Measurements from ENCODE around the gene BANP.
"Not testable (repeated sequence)": the region's sequence is repeated elsewhere in the genome, so short reads cannot be mapped to it uniquely, and the experiment has no call there.

The BANP gene

GRCh38 chr16:88087517-88087877 is 136.3 kb downstream of the BANP start:
- no peak for DNase-seq (ENCODE audit: low read depth in 2 of 2)

GRCh38 chr16:88088161-88088581 is 136.9 kb downstream of the BANP start:
- DNase-seq (ENCODE audit: low read depth in 2 of 2) = no peak

DNA sequence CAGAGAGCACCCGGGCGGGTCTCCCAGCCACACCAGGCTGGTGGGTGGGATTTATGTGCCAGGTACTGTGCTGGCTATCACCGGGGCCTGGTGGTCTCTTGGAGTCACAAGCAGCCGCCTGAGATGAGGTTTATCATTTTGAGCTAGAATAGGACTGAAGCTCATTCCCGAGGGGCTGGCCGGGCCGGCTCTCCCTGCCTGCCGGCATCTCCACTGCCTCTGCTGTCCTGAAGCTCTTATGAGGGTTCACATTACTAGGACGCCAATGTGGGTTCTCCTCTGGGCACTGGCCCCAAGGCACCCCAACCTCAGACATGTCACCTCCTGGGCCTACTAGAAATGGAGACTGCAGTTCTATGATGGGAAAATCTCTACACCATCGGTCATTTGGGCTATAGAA is 137.4 kb downstream of the BANP start:
- DNase-seq (ENCODE audit: low read depth in 2 of 2) = not testable (repeated sequence)

DNA sequence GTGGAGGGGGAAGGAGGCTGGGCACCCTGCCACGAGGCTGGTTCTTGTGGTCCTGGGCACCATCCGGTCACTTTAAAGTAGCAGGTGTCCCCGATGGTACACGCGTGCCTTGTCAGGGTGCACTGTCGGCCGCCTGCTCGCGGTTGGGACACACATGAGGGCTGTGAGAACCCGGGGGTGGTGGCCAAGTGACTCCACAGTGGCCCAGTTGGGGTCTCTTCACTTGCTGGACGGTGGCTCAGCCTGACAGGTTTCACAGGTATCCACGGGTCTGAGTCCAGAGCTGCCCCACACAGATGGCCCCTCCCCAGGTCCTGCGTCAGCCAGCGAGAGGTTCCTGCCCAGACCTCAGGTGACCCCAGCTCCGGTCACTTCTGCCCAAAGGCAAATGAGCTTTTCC is 137.8 kb downstream of the BANP start:
- not testable (repeated sequence) for DNase-seq (ENCODE audit: low read depth in 2 of 2)

- not testable (repeated sequence) for DNase-seq (ENCODE audit: low read depth in 2 of 2)
Measured at GRCh38 chr16:88089632-88090376, 138.6 kb downstream of the BANP start.

DNA sequence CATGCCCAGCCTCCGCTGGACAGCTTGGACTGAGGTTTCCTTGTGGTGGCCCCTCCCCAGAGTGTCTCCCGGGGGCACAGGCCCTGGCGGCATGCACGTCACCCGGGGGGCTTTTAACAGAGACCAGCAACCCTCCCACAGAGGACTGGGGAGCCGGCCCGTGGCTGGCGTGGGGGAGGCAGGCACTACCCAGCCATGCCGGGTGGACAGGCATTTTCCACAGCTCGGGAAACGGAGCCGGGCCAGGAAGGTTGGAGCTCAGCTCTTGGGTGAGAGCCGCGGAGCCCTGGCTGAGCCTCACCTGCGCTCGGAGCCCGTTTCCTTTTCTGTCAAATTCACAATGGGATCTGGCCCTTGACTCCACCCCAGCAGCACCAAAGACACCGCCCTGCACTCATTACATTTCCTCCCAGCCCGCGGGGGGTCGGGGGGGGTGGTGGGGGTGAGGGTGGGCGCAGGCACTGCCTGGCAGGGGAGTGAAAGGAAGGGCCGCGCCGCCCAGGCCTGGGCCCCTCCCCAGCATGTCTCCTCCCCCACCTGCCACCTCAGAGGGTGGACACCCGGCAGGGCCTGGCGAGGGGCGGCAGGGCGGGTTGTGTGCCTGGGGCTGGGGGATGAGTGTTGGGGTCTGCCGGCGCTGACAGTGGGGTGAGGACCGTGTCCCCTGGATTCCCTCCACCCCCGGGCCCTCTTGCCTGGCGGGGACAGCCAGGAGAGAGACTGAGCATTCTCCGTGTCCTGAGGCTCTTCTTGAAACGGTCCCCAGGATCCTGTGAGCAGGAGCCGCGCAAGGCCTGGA is 139.3 kb downstream of the BANP start:
- not testable (repeated sequence) for DNase-seq (ENCODE audit: low read depth in 2 of 2)

DNA sequence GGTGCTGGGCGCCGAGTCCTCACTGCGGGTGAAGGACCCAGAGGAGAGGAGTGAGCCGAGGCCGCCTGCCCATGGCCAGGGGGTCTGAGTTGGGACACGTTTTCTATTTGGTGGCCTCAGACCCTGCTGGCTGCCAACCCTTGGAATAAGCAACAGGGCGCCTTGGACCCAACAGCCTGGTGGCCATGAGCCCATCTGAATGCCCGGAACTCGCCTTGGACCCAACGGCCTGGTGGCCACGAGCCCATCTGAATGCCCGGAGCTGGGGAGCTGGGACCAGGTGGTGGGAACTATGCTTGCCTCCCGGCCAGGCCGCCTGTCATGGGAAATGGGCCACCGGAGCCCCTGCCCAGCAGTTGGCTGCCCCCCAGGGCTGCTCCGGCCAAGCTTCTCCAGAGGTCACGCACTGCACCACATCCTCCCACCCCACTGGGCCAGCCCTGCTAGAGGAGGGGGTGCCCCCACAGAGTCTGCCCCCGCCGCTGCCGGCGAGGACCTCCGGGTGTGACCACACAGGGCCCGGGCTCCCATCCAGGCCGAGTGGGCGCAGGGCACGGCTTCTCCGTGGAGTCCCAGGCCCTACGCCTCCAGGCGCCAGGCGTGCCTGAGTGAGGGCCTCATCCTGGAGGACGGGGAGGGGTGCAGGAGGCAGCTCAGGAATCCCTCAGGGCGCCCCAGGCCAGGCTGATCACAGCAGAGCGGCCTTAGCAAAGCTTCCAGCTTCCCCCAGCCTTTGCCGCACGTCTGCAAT is 140.2 kb downstream of the BANP start:
- DNase-seq (ENCODE audit: low read depth in 2 of 2) = not testable (repeated sequence)

DNA sequence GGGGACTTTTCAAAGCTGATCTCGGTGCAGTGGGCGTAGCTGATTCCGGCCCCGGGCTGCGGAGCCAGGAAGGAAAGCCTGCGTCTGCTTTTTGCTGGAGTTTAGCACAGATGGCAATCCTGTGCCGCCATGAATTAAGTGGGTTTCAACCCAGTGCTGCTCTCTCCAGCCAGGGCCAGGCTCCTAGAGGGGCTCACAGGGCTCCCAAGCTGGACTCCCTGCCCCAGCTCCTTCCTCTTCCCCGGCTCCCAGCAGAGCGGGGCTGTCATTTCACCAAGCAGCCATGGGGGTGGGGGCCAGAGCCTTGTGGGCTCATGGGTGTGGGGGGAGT is 140.7 kb downstream of the BANP start:
- DNase-seq (ENCODE audit: low read depth in 2 of 2) = not testable (repeated sequence)

DNA sequence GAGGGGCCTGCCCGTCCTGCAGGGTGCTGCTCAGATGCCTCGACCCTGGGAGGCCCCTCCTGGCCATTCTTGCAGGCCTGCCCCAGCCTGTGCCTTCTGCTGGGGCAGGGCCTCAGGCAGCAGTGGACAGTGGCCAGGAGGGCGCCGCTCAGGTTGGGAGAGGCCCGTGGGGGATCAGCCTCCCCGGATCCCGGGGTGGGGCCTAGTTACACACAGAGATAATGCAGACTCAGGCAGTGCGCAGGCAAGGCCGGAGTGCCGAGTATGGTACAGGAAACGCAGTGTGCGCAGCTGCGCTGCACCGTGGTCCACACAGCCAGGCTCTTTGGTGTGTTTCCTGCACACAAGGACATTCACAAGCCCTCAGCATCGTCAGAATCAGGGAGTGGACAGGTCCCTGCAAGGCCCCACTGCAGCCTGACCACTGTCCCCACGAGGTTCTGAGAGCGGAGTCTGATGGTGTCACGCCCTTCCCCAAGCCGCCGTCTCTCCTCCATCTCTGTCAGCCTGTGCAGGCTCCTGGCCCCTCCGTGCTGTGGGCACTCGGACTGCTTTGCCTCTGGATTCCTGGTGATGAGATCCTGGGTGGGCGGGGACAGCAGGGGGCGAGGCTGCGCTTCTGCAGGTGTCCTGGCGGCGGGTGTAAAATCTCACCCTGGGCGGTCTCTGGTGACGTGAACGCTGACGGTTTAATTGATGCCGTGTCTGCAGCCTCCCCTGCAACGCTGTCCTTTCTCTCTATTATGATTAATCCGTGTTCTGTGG is 141.7 kb downstream of the BANP start:
- not testable (repeated sequence) for DNase-seq (ENCODE audit: low read depth in 2 of 2)

DNA sequence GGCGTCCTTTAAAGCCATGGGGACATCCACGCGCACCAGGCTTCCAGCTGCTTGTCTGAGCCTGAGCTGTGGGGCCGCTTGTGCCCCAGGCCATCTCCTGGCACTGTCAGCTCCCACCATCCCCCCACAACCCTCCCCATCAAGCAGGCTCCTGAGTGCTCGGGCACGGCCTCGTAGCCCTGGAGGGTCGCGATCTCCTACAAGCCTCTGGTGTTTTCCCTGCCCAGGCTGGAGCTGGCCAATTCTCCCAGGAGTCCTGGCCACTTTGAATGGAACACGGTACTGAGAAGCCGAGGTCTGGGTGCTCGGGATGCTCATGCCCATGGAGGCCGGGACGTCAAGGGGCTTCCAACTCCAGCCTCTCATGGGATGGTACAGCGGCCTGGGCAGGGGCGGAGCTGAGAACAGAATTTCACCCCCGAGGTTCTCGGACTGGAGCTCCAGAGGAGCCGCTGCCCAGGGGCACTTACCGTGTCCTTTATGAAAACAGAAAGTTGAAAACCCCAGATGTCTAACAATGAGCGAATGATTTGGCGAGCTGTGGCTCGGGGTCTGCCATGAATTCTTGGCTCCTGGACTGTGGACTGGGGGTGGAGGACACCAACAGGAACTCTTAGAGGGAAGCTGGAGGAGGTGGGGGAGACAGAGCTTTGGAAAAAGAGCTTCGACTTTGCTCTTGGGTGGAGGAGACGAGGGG is 142.5 kb downstream of the BANP start:
- not testable (repeated sequence) for DNase-seq (ENCODE audit: low read depth in 2 of 2)

DNA sequence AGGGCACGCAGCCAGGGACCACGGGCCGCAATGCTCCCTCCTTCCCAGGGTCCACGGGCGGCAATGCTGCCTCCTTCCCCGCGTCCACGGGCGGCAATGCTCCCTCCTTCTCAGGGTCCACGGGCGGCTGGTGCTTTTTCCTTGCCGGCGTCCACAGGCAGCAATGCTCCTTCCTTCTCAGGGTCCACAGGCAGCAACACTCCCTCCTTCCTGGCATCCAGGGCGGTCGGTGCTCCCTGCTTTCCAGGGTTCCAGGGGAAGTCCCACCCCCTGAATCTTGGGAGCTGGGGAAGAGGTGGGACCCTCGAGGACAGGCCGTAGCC is 143.0 kb downstream of the BANP start:
- not testable (repeated sequence) for DNase-seq (ENCODE audit: low read depth in 2 of 2)

DNA sequence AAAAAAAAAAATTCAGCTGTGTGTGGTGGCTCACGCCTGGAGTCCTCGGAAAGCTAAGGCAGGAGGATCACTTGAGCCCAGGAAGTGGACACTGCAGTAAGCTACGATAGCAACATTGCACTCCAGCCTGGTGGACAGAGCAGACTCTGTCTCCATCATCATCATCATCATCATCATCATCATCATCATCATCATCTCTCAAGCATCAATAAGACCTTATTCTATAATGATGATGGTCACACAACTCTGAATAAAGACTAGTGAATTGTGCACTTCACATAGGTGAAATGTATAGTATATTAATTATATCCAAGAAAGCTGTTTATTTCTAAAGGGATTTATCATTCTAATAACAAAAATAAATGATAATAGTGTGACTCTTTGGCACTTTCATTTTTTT is 143.7 kb downstream of the BANP start:
- not testable (repeated sequence) for DNase-seq (ENCODE audit: low read depth in 2 of 2)

DNA sequence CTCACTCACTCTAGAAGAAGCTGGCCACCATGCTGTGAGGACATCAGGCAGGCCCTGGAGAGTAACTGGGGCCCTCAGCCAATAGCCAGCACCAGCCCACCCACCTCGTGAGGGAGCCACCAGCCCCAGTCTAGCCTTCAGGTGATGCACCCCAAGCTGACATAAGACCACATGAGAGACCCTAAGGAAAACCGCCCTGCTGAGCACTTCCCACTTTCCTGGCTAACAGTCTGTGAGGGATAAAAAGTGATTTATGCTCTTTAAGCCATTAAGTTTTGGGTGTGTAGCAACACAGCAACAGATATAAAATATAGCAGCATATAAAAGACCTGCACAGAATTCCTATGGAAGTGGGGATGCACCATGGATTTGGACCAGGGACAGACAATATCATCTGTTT is 145.4 kb downstream of the BANP start:
- not testable (repeated sequence) for DNase-seq (ENCODE audit: low read depth in 2 of 2)

DNA sequence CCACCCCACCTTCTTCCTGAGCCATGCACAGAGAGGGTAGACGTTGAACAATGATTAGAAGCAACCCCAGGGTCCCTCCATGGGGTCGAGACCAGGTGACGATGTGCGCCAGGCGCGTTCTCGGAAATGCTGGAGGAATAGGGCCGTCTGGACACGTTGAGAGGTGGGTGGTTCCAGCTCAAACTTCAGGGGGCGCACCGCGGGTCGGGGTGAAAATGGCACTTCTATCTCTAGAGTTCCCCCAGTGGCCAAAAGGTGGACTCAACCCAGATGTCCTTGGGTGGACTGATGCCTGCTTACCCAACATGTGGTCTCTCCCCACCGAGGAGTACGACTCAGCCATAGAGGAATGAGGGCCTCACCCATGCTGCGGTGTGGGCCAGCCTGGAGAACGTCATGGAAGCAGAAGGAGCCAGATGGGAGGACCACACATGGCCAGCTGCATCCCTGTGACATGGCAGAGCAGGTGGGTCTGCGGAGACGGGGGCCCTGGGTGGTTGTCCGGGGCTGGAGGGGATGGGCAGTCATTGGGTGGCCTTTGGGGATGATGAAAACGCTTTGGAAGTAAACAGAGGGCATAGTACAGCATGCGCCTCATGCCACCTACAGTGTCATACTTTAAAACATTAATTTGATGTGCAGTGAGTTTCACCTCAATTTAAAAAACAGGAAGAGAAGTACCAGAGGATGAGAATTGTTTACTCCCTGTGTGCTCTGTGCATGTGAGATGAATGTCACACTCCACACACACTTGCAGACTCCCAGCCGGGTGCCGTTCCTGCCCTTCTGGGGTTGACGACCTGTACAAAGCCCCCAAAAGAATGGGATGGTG is 147.7 kb downstream of the BANP start:
- DNase-seq (ENCODE audit: low read depth in 2 of 2) = not testable (repeated sequence)

- DNase-seq (ENCODE audit: low read depth in 2 of 2) = no peak
Measured at GRCh38 chr16:88099563-88099890, 148.3 kb downstream of the BANP start.

DNA sequence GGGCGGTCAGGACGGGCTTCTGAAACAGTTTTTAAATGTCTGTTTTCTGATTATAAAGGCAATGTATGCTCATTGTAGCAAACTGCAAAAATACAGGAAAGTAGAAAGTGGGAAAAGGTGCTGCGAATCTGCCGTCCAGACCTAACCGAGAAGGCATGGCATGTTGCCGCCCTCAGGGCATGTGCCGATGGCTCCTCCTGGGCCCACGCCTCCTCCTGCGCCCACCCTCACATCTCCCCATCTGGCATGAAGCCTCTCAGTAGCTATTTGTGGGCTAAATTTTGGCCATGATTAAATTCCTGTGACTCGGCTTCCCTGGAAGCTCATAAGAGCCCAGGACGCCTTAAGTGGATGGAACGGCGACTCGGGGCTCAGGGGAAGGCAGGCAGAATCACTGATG is 148.7 kb downstream of the BANP start:
- not testable (repeated sequence) for DNase-seq (ENCODE audit: low read depth in 2 of 2)

GRCh38 chr16:88100801-88101622 is 149.8 kb downstream of the BANP start:
- DNase-seq (ENCODE audit: low read depth in 2 of 2) = not testable (repeated sequence)

DNA sequence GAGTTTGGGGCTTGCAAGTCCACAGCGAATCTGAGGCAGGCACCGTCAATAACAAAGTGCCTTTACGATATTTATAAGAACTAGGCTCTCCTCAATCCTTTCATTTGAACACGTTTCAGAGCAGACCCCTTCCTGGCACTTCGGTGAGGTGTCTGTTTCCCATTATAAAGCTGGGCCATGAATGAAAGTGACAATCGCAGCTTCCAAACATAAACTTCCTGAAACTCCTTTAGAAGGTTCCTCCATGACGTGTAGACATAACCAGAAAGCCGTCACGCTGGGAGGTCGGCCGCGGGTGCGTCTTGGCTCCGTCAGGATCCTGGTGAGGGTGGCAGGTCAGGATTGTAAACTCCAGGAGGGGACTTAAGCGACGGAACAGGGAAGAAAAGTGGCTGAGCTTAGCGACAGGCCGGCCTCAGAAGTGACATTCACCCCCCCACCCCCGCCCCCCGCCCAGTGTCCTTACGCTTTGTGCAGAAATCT is 150.4 kb downstream of the BANP start:
- not testable (repeated sequence) for DNase-seq (ENCODE audit: low read depth in 2 of 2)

- no peak for DNase-seq (ENCODE audit: low read depth in 2 of 2)
Measured at GRCh38 chr16:88102597-88102996, 151.4 kb downstream of the BANP start.

Data from activated CD4-positive, alpha-beta T cell treated with anti-CD3 and anti-CD28 coated beads for 24 hours (primary cell).